HCT116 (cell line): ENCODE data around the gene SCN10A.

Experiments
- CEBPB ChIP-seq: IDR thresholded peaks from 2 replicates; pipeline ENCODE4 v1.6.1; 2012; ENCODE audit warnings: low read depth
- CTCF ChIP-seq, 3 experiments: fragments of 200-600 bp in 1 of 3; sonication (generic) in 1 of 3; IDR thresholded peaks in 2 of 3; conservative IDR thresholded peaks in 1 of 3; 2 replicates each; pipeline ENCODE4 v1.5.1; 2012 to 2017; ENCODE audit warnings: low read depth in 2 of 3, low read length in 2 of 3, antibody characterized with exemption in 1 of 3, borderline replicate concordance in 1 of 3, control low read depth in 1 of 3, mild to moderate bottlenecking in 1 of 3, mixed read lengths in 1 of 3, mixed run types in 1 of 3, moderate library complexity in 1 of 3; ENCODE audit not compliant: insufficient read depth in 1 of 3
- ELF1 ChIP-seq: IDR thresholded peaks from 2 replicates; pipeline ENCODE4 v1.6.1; 2012; ENCODE audit warnings: low read depth, borderline replicate concordance
- EZH2 ChIP-seq: fragments of 200-600 bp; sonication (generic); IDR thresholded peaks from 2 replicates; pipeline ENCODE4 v1.6.1; 2017; ENCODE audit warnings: antibody characterized with exemption, mixed run types
- EZH2phosphoT487 ChIP-seq: fragments of 200-600 bp; IDR thresholded peaks from 2 replicates; pipeline ENCODE4 v1.6.1; 2018; ENCODE audit warnings: antibody characterized with exemption, borderline replicate concordance
- FOSL1 ChIP-seq: IDR thresholded peaks from 2 replicates; pipeline ENCODE4 v1.6.1; 2012; ENCODE audit warnings: low read depth
- POLR2A ChIP-seq: IDR thresholded peaks from 2 replicates; pipeline ENCODE4 v1.7.0; 2011; ENCODE audit warnings: borderline replicate concordance; ENCODE audit not compliant: insufficient read depth, insufficient read length; ENCODE audit errors: extremely low read depth
- POLR2AphosphoS5 ChIP-seq: IDR thresholded peaks from 2 replicates; pipeline ENCODE4 v1.6.1; 2011; ENCODE audit warnings: mild to moderate bottlenecking, low read depth, low read length, moderate library complexity
- RAD21 ChIP-seq: IDR thresholded peaks from 2 replicates; pipeline ENCODE4 v1.6.1; 2012; ENCODE audit warnings: low read depth, mild to moderate bottlenecking
- REST ChIP-seq: IDR thresholded peaks from 2 replicates; pipeline ENCODE4 v1.6.1; 2012; ENCODE audit warnings: low read depth
- SP1 ChIP-seq: IDR thresholded peaks from 2 replicates; pipeline ENCODE4 v1.6.1; 2012; ENCODE audit warnings: low read depth
- YY1 ChIP-seq: IDR thresholded peaks from 2 replicates; pipeline ENCODE4 v1.6.1; 2011; ENCODE audit warnings: low read length, low read depth, moderate library complexity, mild to moderate bottlenecking; ENCODE audit not compliant: insufficient replicate concordance; ENCODE audit errors: extremely low read depth
- ZFX ChIP-seq: fragments of 450-650 bp; IDR thresholded peaks from 2 replicates; pipeline ENCODE4 v1.6.1; 2017
- ZNF274 ChIP-seq: fragments of 200-500 bp; sonication (Bioruptor generic); IDR thresholded peaks from 2 replicates; pipeline ENCODE4 v1.6.1; 2014; ENCODE audit warnings: mild to moderate bottlenecking, low read depth, low read length, inconsistent platforms

- TF ChIP-seq POLR2A (no peak), ZNF274 (no peak), REST (no peak), CTCF (IDR thresholded peaks at IDR 0.05 in 2 of 3, conservative IDR thresholded peaks at IDR 0.05 in 1 of 3; ENCODE audit: borderline replicate concordance in 1 of 3, insufficient read depth in 1 of 3, low read depth in 2 of 3, low read length in 2 of 3) (no peak), YY1 (no peak), EZH2 (no peak), CEBPB (no peak), RAD21 (no peak), POLR2AphosphoS5 (no peak), ZFX (no peak), EZH2phosphoT487 (no peak), FOSL1 (no peak), ELF1 (no peak), SP1 (no peak)
Observed at GRCh38 chr3:38816026-38816425, at the start of gene SCN10A.
